ENCODE data around the gene GTPBP6.

The GTPBP6 gene, protein sequence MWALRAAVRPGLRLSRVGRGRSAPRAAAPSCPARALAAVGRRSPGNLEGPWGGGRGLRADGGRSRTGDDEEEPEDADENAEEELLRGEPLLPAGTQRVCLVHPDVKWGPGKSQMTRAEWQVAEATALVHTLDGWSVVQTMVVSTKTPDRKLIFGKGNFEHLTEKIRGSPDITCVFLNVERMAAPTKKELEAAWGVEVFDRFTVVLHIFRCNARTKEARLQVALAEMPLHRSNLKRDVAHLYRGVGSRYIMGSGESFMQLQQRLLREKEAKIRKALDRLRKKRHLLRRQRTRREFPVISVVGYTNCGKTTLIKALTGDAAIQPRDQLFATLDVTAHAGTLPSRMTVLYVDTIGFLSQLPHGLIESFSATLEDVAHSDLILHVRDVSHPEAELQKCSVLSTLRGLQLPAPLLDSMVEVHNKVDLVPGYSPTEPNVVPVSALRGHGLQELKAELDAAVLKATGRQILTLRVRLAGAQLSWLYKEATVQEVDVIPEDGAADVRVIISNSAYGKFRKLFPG

DNA sequence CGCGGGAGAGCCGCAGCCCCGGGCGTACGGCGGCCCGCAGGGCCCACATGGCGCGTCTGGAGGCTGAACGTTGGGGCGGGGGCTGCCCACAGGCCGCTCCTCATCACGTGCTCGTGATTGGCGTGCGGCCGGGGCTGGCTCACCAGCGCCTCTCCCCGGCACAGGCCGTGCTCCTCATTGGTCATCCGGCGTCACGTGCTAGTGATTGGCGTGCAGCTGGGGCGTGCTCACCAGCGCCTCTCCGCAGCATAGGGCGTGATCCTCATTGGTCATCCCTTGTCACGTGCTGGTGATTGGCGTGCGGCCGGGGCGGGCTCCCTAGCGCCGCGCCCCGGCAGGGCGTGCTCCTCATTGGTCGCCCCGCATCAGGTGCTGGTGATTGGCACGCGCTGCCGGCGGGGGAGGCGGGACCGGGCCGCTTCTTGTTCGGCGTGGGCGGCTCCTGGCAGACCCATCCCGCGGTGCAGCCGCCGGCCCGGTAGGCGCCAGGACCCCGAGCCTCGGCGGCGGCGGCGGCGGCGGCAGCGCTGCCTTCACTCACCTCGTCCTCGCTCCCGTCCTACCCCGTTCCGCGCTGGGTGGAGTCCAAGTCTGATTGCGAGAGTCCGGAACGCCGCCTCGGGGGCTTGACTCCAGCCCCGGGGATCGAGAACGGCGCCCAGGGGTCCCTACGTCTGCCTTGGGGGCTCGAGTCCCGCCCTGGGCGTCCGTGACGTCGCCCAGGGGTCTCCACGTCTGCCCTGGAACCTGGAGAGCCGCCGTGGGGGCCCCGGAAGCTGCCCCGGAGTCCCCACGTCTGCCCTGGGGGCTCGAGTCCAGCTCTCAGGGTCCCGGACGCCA, at the start of gene GTPBP6:
Gene GTPBP6 (minus strand): TSS at position 58 of the 840 bp plus-strand sequence. CDS start 9 bp downstream, at position 49.
- peak; percentile 100 for DNase-seq

DNA sequence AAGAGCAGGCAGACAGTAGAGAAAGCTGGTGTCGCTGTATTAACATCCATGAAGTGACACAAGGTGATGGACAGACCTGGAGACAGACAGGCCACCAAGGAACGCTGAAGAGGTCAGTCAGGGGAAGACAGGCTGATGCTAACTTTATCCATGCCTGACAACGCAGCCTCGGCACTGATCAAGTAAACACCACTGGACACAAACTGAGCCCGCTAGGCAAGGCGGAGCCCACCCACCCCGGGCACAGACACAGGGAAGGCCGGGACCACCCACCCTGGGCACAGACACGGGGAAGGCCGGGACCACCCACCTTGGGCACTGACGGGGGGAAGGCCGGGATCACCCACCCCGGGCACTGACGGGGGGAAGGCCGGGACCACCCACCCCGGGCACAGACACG, 49.3 kb upstream of the GTPBP6 start:
- no peak for DNase-seq

DNA sequence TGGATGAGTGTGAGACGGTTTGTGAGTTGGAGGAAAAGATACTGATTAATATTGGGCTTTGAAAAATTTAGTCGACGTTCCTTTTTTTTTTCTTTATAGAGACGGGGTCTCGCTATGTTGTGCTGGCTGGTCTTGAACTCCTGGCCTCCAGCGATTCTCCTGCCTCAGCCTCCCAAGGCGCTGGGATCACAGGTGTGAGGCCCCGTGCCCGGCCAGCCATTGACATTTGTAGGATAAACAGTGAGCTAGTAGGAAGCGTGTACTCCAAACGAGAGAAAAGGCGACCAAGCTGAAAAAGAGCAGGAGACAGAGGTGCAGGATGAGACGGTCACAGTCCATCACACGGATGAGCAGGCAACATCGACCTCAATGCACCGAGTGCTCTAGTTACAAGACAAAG, 48.8 kb upstream of the GTPBP6 start:
- no peak for DNase-seq

DNA sequence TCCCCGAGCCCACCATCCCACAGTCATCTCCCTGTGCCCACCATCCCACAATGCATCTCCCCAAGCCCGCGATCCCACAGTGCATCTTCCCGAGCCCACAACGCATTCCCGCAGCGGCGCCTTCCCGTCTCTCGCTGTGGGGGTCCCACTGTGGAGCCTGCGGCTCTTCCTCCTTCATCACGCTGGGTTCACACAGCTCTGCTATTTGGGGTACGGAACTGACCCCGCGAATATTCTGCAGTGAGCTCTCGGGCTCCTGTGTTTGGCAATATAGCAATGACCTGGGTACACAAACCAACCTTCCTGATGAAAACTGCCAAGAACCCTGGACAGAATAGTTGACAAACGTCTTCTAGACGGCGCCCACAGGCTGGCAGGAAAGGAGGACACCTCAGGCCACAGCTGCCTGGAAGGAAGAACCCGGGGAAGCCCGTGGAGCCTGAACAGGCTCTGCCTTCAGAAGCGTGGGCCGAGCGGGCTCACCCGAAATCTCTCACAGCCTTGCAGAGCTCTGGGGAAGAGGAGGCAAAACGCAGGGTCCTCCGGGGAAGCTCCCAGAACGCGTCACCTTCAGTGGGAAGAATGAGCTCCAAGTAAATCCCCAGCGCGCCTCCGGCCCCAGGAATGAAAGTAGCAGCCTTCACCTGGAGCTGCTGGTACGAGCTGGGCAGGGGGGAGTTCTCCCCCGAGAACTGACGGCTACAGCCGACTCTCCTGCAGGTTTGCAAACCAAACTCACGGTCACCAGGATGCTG, 45.2 kb upstream of the GTPBP6 start:
- no peak for DNase-seq

DNA sequence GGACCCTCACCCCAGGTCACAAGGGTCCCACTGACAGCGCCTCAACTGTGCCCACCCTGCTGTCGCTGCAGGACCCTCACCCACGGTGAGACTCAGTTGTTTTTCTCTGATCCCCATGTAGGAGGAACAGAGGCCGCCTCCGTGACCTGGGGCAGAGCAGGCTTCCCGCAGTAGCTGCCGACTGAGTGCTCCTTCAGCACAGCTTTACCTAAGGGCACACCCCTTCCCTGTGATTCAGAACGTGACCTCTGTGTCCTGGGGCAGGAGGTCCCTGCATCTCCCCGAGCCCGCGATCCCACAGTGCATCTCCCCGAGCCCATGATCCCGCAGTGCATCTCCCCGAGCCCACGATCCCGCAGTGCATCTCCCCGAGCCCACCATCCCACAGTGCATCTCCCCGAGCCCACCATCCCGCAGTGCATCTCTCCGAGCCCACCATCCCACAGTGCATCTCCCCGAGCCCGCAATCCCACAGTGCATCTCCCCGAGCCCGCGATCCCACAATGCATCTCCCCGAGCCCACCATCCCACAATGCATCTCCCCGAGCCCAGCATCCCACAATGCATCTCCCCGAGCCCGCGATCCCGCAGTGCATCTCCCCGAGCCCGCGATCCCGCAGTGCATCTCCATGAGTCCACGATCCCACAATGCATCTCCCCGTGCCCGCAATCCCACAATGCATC, 44.5 kb upstream of the GTPBP6 start:
- no peak for DNase-seq

DNA sequence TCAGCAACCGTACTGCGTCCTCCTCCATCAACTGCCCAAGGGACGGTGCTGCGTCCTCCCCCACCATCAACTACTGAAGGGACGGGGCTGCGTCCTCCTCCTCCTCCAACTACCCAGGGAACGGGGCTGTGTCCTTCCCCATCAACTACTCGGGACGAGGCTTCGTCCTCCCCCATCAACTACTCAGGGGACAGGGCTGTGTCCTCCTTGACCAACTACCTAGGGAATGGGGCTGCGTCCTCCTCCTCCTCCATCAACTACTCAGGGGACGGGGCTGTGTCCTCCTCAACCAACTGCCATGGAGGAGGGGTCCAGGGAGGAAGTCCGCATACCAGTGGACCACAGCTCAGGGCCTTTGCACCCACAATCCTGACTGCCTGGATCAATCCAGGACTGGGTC, 43.8 kb upstream of the GTPBP6 start:
- no peak for DNase-seq

DNA sequence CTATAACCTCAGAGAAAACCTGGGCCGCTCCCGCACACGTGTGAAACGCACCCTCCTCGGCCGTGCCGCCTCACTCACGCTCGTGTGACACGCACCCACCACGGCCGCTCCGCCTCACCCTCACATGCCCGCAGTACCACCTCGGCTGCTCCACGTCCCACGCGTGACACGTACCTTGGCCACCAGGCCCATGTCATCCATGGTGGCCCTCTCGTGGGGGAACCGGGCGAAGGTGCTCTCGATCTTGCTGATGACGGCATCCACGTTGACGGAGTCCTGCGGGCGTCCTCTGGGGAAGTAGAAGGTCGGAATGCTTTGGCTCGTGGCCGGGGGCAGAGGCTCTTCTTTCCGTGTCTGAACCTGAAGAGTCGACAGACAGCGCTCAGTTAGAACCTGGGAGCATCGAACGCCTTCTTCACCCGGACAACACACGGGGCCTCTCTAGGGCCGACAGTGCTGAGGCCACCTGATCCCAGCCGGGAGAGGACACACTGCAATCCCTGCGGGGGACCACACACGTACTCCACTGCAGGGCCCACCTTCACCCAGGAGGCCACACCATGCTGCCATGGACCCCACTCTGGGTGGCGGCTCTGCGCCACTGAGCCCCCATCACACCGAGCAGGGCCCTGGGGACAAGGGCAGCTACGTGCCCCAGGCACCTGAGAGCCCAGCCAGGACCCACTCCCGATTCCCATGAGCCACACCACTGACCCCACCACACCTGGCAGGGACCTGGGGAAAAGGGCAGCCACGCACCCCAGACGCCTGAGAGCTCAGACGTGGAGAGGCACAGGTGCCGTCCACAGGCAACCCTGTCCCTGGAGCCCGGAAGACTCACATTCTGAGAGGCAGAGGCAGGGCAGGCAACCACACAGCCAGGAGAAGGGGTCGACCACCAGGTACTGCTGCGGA, 42.9 kb upstream of the GTPBP6 start:
- no peak for DNase-seq

DNA sequence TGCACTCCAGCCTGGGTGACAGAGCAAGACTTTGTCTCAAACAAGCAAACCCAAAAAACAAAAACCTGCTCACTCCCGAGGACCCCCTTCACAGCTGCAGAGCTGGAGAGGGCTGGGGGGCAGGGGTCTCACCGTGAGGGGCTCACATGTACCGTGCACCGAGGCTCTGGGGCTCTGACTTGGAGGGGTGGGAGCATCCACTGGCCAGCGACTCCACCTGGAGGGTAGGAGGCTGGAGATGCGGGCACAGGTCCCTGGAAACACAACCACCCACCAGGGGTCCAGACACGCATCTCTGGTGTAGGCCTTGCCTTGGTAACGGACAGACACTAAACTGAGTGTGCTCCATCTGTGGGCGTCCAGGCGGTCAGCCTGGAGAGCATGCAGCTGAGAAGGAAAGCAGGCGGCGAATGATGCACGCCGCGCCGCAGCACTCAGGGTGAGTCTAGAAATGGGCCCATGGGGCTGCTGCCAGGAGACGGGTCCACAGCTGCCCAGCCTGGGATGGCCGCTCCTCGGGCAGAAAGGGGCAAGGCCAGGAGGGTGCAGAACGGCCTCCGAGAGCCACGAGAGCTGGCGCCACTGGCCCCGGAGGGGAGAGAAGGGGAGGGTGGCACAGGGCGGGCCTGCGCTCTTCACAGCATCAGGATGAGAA, 42.0 kb upstream of the GTPBP6 start:
- DNase-seq, result no peak

DNA sequence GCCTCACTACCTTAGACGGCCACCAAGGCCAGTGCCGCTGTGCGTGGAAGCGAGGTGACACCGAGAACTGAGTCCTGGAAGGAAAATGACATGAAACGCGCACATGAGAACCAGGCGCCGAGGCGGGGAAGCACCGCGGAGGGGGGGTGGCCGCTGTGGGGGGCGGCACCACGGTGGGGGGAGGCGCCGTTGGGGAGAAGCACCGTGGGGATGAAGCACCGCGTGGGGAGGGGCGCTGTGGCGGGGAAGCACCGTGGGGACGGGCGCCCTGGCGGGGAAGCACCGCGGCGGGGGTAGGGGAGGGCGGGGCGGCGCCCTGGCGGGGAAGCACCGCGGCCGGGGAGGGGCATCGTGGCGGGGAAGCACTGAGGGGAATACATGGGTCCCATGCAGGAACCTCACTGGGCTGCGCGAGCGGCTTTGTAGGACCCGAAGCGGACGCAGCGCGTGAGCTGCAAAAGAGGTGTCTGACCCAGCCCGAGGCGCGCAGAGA, 40.1 kb upstream of the GTPBP6 start:
- no peak for DNase-seq

DNA sequence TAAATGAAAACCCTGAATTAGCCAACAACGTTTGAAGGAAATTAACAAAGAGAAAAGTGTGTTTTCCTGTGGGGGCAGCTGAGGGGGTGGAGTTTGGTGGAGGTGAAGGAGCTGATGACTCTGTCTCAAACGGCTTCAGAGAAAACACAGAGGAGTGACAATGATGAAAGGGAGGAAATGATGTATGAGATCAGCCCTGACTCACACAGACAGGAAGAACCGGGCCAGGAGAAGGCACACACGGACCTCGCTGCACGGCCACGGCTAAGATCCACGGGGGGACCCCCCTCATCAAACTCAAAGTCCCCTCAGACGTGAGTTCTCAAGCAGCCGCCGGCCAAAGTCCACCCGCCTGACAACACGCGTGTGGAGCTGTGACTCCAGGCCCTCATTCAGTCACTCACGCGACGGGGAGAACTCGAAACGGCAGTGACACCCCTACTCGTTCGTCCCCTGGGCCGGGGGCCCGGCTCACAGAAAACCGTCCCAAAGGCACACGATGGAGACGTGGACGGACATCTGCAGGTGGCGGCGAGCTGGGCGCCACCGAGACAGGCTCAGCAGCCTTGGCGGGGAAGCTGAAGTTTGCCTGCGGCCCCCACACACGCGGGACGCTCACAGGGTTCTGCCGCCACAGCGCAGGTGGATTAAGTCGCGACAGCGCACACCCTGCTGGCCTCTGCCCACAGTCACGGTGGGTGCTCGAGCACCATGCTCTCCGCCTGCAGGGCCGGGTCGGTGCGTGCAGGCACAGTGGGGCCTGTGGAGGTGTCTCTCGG, 39.3 kb upstream of the GTPBP6 start:
- DNase-seq, result peak; percentile 80

DNA sequence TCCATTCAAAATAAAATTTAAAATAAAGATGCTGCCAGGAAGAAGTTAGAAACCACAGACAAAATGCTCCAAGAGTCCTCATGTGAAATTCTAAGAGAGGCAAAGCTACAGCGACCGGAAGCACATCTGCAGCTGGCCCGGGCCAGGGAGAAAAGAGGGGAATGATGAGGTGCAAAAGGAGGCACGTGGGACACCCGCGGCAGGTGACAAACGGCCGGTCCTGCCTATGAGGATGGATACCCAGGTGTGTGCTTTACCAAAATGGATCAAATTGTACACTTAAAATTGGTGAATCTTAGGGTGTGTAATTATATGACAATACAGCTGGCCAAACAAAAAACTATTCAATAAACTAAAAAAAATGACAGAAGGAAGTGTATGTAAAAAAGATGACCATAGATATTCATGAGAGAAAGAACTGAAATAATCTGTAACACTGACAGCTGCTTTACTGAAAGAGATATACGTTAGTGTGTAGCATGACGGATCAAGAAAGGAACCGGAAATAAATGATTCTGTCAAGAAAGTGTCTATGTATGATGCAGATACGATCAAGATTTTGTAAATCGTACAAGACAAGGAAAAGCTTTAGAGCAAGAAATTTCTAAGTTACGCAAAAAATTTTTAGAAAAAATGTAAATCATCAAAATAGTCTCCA, 38.6 kb upstream of the GTPBP6 start:
- no peak for DNase-seq

DNA sequence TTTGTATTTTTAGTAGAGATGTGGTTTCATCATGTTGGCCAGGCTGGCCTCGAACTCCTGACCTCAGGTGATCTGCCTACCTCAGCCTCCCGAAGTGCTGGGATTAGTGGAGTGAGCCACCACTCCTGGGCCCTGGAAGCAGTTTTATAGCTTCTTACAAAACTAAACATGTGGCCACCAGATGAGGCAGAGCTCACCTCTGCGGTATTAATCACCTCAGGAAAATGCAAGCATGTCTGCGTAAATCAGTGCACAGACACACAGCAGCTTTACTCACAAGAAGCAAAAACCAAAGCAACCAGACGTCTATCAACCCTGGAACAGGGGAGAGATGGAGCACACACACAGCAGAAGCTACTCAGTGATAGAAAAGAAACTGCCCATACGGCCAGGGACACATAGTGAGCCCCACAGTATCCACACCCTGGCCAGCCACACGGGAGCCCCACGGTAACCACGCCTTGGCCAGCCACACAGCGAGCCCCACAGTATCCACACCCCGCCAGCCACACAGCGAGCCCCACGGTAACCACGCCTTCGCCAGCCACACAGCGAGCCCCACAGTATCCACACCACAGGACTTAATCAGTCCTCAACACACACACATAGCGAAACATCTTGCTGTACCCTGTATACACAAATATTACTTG, 37.9 kb upstream of the GTPBP6 start:
- peak; percentile 88 for DNase-seq

DNA sequence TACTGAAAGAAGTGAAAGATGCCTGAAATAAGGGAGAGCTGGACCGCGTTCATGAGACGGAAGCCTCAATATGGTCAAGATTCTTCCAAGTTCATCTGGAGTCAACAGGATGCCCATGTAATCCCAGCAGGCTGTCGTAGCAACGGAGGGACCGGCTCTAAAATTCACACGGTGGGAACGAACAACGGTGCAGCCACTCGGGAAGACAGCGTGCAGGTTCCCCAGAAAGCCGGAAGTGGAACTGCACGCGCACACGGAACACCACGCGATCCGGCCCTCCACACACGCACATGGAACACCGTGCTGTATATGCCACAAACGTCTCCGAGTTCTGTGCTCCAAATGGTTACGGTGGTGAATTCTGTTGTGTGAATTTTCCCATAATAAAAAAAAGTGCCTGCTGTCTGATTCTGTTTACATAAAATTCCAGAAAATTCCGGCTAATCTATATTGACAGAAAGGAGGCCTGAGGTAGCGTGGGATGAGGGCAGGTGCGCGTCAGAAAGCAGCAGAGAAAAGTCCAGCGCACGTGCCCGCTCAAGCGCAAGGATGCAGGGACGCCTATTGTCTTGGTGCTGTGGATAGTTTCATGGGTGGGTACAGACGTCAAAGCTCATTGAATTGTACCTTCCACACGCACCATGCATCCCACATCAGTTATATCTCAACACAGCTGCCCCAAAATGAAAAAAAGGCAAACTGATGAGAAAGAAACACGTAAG, 36.9 kb upstream of the GTPBP6 start:
- no peak for DNase-seq

DNA sequence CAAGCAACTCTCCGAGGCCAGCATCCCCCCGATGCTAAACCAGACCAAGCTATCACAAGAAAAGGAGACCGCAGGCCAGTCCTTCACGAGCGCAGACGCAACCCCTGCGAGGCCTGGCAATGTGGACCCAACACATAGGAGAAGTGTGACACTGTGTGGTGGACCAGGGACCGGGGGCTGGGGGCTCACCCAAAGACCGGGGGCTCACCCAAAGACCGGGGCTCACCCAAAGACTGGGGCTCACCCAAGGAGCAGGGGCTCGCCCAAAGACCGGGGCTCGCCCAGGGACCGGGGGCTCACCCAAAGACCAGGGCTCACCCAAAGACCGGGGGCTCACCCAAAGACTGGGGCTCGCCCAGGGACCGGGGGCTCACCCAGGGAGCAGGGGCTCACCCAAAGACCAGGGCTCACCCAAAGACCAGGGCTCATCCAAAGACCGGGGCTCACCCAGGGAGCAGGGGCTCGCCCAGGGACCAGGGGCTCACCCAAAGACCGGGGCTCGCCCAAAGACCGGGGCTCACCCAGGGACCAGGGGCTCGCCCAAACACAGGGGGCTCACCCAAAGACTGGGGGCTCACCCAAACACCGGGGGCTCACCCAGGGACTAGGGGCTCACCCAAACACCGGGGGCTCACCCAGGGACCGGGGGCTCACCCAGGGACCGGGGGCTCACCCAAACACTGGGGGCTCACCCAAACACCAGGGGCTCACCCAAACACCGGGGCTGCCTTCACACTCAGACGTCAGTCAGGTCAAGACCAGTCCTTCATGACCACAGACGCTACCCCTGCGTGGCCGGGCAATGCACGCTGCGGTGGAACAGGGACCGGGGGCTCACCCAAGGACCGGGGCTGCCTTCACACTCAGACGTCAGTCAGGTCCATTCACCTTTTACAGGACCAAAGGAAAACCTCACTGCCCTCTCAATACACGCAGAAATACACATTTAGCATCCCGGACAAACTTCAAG, 35.3 kb upstream of the GTPBP6 start:
- no peak for DNase-seq

DNA sequence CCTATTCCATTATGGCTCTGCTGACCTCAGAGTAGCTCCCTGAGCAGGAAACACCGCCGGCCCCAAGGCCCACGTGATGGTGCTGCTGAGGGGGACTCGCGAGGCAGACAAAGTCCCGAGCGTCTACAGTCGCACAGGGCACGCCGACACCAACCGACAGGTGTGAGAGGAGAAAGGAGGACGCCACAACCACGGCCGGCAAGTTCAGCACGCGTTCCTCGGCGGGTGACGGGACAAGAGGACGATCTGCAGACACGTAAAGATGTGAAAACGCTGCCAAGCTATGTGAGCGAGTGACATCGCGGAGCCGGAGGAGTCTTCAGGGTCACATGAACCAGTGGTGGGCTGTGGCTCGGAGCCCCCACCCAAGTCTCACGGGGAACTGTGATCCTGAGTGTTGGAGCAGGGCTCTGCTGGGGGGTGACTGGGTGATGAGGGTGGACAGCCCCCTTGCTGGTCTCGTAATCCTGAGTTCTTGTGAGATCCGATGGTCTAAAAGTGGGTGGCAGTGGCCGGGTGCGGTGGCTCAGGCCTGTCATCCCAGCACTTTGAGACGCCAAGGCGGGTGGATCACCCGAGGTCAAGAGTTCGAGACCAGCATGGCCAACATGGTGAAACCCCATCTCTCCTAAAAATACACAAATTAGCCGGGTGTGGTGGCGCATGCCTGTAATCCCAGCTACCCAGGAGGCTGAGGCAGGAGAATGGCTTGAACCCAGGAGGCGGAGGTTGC, 34.2 kb upstream of the GTPBP6 start:
- no peak for DNase-seq

DNA sequence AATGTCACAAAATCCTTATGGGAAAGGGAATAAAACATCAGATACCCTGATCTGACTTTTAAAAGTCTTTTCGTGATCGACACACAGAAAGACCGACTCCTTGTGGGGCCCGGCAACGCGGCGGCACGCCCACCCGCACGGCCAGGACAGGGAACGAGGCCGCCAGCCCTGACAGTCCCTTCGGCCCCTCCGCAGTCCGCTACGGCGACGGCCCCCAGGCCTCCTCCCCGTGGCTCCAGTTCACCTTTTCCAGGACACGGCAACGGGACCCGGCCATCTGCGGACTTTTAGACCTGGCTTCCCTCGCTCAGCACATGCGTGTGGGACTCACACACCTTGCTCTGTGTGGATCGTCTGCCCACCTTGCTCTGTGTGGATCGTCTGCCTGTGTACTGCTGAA, 33.6 kb upstream of the GTPBP6 start:
- no peak for DNase-seq
